Effector memory CD8-positive, alpha-beta T cell (primary cell): Measurements from ENCODE around the gene RMND5B.
A peak's percentile ranks its signal among the peaks of the same experiment; 100 is the strongest.
"Not testable (repeated sequence)": the region's sequence is repeated elsewhere in the genome, so short reads cannot be mapped to it uniquely, and the experiment has no call there.

Experiments used
- ATAC-seq: fragments of 150-1000 bp; cut with Tn5 transposase; replicated peaks from 2 replicates; pipeline ENCODE4 v1.10.0; 2021; ENCODE audit warnings: mild to moderate bottlenecking, moderate library complexity
- DNase-seq, 3 experiments: peaks; one replicate each; pipeline ENCODE4 v3.0.0; 2021
- H3K27ac Mint-ChIP-seq, 2 donors: one replicate each; pipeline ENCODE4 v1.8.0; 2022; ENCODE audit warnings: mild to moderate bottlenecking in 2 of 2, mixed read lengths in 2 of 2, moderate library complexity in 2 of 2
- H3K27me3 Mint-ChIP-seq, 2 donors: one replicate each; pipeline ENCODE4 v1.8.0; 2022; ENCODE audit warnings: mixed read lengths in 2 of 2
- H3K36me3 Mint-ChIP-seq: one replicate; pipeline ENCODE4 v1.8.0; 2022; ENCODE audit warnings: mild to moderate bottlenecking, moderate library complexity, mixed read lengths; ENCODE audit not compliant: insufficient read depth
- H3K4me1 Mint-ChIP-seq, 2 donors: one replicate each; pipeline ENCODE4 v1.8.0; 2022; ENCODE audit warnings: low read depth in 2 of 2, mixed read lengths in 2 of 2
- H3K4me3 Mint-ChIP-seq, 2 donors: one replicate each; pipeline ENCODE4 v1.8.0; 2022; ENCODE audit warnings: mild to moderate bottlenecking in 2 of 2, mixed read lengths in 2 of 2, moderate library complexity in 2 of 2
- H3K9me3 Mint-ChIP-seq, 2 donors: one replicate each; pipeline ENCODE4 v1.8.0; 2022; ENCODE audit warnings: mixed read lengths in 2 of 2
- total RNA-seq, 9 experiments: gene quantifications; one replicate each; lab custom pipeline; 2026; lab: John Stamatoyannopoulos, UW

RMND5B gene, protein sequence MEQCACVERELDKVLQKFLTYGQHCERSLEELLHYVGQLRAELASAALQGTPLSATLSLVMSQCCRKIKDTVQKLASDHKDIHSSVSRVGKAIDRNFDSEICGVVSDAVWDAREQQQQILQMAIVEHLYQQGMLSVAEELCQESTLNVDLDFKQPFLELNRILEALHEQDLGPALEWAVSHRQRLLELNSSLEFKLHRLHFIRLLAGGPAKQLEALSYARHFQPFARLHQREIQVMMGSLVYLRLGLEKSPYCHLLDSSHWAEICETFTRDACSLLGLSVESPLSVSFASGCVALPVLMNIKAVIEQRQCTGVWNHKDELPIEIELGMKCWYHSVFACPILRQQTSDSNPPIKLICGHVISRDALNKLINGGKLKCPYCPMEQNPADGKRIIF
- total RNA-seq, result 12.8 to 27.4 (median 21.1) reads per million in 9 experiments

- peak within 1 kb of the TSS; percentile 67 to 69 for H3K4me3 Mint-ChIP-seq
- peak; percentile 91 for ATAC-seq
- H3K9me3 Mint-ChIP-seq, result no peaks in the 10 kb centered on the region
- H3K36me3 Mint-ChIP-seq, result peaks cover 10% of the 10 kb centered on the region
- peaks cover 8 to 17% of the 10 kb centered on the region in 2 donors for H3K4me1 Mint-ChIP-seq
- peak; percentile 67 to 76 (median 73) for DNase-seq
- peak within 1 kb of the TSS; percentile 35 to 64 for H3K27ac Mint-ChIP-seq
- no peaks in the 10 kb centered on the region for H3K27me3 Mint-ChIP-seq
Measured at GRCh38 chr5:178130576-178131445, at the start of gene RMND5B. RMND5B (plus strand) TSS chr5:178131014; CDS start chr5:178138120, 7,106 bp downstream.

DNA sequence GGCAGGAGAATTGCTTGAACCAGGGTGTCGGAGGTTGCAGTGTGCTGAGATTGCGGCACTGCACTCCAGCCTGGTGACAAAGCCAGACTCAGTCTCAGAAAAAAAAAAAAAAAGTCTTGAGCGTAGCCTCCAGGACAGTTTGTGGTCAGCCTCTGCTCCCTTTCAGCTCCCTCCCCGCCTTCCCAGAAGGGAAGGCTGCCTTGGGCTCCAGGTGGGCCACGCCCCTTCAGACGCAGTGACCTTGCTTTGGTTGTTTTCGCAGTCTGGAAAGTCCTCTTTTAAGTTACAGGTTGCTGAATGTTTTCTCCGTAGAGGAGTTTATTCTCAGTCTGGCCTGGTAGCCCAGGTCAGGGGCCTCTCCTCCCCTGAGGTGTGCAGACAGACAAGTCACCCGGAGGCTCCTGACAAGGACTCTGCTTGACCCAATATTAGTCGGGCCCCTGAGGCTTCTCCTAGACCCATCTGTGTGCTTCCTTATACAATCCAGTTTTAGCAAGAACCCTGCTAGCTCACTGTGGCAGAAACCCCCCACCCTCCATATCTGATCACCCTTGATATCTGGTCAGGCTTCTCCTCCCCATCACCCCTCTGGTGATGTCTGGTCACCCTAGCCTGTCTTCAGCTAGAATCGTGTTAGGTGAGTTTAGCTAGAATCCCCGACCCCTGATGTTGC is 49.1 kb upstream of the RMND5B start:
- Mint-ChIP-seq H3K27me3 (peaks cover 25 to 41% of the 10 kb centered on the region in 2 donors), H3K4me3 (no peak overlapping the region), H3K9me3 (no peaks in the 10 kb centered on the region), H3K27ac (no peak overlapping the region), H3K36me3 (peaks cover 6% of the 10 kb centered on the region), H3K4me1 (no peaks in the 10 kb centered on the region)
- DNase-seq, result no peak
- ATAC-seq, result no peak

- no peaks in the 10 kb centered on the region for H3K9me3 Mint-ChIP-seq
- peaks cover 6% of the 10 kb centered on the region for H3K36me3 Mint-ChIP-seq
- peaks cover 31 to 50% of the 10 kb centered on the region in 2 donors for H3K27me3 Mint-ChIP-seq
- H3K27ac Mint-ChIP-seq, result no peak overlapping the region
- ATAC-seq (no peak), DNase-seq (no peak)
- no peak overlapping the region for H3K4me3 Mint-ChIP-seq
- no peaks in the 10 kb centered on the region for H3K4me1 Mint-ChIP-seq
Measured at GRCh38 chr5:178083922-178084321, 46.9 kb upstream of the RMND5B start.

GRCh38 chr5:178085316-178085715 is 45.5 kb upstream of the RMND5B start:
- no peaks in the 10 kb centered on the region for H3K4me1 Mint-ChIP-seq
- peaks cover 38 to 54% of the 10 kb centered on the region in 2 donors for H3K27me3 Mint-ChIP-seq
- peaks cover 6% of the 10 kb centered on the region for H3K36me3 Mint-ChIP-seq
- no peak overlapping the region for H3K27ac Mint-ChIP-seq
- DNase-seq (no peak), ATAC-seq (no peak)
- H3K4me3 Mint-ChIP-seq, result no peak overlapping the region
- H3K9me3 Mint-ChIP-seq, result no peaks in the 10 kb centered on the region

- DNase-seq (no peak), ATAC-seq (no peak)
- H3K27ac Mint-ChIP-seq, result no peak overlapping the region
Measured at GRCh38 chr5:178086266-178086665, 44.5 kb upstream of the RMND5B start.

GRCh38 chr5:178087199-178087598 is 43.6 kb upstream of the RMND5B start:
- ATAC-seq, DNase-seq, H3K9me3 Mint-ChIP-seq, H3K27ac Mint-ChIP-seq, H3K4me1 Mint-ChIP-seq, H3K36me3 Mint-ChIP-seq, H3K4me3 Mint-ChIP-seq: not testable (repeated sequence)
- peaks cover 33 to 39% of the 10 kb centered on the region in 2 donors for H3K27me3 Mint-ChIP-seq

More at GRCh38 chr5:178086266-178086665, 44.5 kb upstream of the RMND5B start:
- H3K27me3 Mint-ChIP-seq, result peaks cover 38 to 49% of the 10 kb centered on the region in 2 donors
- peaks cover 6% of the 10 kb centered on the region for H3K36me3 Mint-ChIP-seq
- H3K9me3 Mint-ChIP-seq, result no peaks in the 10 kb centered on the region
- no peak overlapping the region for H3K4me3 Mint-ChIP-seq
- H3K4me1 Mint-ChIP-seq, result no peaks in the 10 kb centered on the region

DNA sequence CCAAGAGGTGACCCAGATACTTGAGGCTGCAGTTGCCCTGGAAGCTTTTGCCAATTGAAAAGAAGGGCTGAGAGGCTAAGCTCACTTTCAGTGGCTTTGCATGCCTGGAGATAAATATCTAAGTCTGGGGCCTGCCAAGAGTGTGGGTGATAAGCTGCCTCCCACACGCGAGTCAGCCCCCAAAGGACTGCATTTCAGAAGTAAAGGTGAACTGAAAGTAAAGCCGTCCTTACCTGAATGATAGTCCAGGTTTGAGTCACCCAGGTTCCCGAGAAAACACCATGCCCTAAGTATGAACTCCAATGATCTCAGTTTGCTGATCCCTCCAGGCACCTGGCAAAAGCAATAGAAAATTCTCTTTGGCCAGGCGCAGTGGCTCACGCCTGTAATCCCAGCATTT is 40.0 kb upstream of the RMND5B start:
- H3K4me1 Mint-ChIP-seq, result peaks cover 5 to 6% of the 10 kb centered on the region in 2 donors
- H3K4me3 Mint-ChIP-seq, result no peak overlapping the region
- peaks cover 13 to 18% of the 10 kb centered on the region in 2 donors for H3K27me3 Mint-ChIP-seq
- H3K27ac Mint-ChIP-seq, result no peak overlapping the region
- H3K9me3 Mint-ChIP-seq, result no peaks in the 10 kb centered on the region
- H3K36me3 Mint-ChIP-seq, result no peaks in the 10 kb centered on the region
- no peak for ATAC-seq
- DNase-seq, result no peak

DNA sequence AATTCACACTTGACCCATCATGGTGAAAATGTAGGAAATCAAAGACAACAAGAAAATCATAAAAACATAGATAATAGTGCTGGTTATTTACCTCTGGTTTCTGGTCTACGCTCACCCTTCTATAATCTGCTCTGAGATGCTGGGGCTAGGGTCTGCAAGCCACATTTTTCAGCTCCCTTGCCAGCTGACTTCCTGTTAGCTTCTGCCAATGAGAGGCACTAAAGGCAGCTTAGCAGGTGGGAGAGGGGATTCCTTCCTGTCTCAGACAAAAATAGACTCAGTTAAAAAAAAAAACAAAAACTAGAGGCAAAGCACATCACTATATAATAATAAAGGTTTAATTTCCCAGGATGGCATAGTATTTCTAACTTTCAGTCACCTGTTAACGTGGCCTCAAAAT is 37.7 kb upstream of the RMND5B start:
- H3K4me3 Mint-ChIP-seq, result no peak overlapping the region
- H3K9me3 Mint-ChIP-seq, result no peaks in the 10 kb centered on the region
- DNase-seq (no peak), ATAC-seq (no peak)
- H3K27me3 Mint-ChIP-seq, result peaks cover 13 to 17% of the 10 kb centered on the region in 2 donors
- no peaks in the 10 kb centered on the region for H3K36me3 Mint-ChIP-seq
- peaks cover 5 to 9% of the 10 kb centered on the region in 2 donors for H3K4me1 Mint-ChIP-seq
- H3K27ac Mint-ChIP-seq, result no peak overlapping the region

- H3K27me3 Mint-ChIP-seq, result peaks cover 3 to 4% of the 10 kb centered on the region in 2 donors
- no peak overlapping the region for H3K27ac Mint-ChIP-seq
- no peaks in the 10 kb centered on the region for H3K36me3 Mint-ChIP-seq
- no peaks in the 10 kb centered on the region for H3K9me3 Mint-ChIP-seq
- H3K4me3 Mint-ChIP-seq, result no peak overlapping the region
- DNase-seq (no peak), ATAC-seq (no peak)
- peaks cover 5 to 9% of the 10 kb centered on the region in 2 donors for H3K4me1 Mint-ChIP-seq
Measured at GRCh38 chr5:178094345-178094744, 36.5 kb upstream of the RMND5B start.

GRCh38 chr5:178098685-178099084 is 32.1 kb upstream of the RMND5B start:
- H3K36me3 Mint-ChIP-seq, result no peaks in the 10 kb centered on the region
- ATAC-seq (no peak), DNase-seq (no peak)
- no peak overlapping the region for H3K27ac Mint-ChIP-seq
- H3K4me3 Mint-ChIP-seq, result no peak overlapping the region
- no peaks in the 10 kb centered on the region for H3K9me3 Mint-ChIP-seq
- no peaks in the 10 kb centered on the region for H3K27me3 Mint-ChIP-seq
- peaks cover 5 to 9% of the 10 kb centered on the region in 2 donors for H3K4me1 Mint-ChIP-seq

GRCh38 chr5:178103612-178104011 is 27.2 kb upstream of the RMND5B start:
- Mint-ChIP-seq H3K27ac (no peak overlapping the region), H3K36me3 (no peaks in the 10 kb centered on the region), H3K4me3 (no peak overlapping the region), H3K4me1 (peaks cover 0 to 2% of the 10 kb centered on the region in 2 donors), H3K9me3 (no peaks in the 10 kb centered on the region), H3K27me3 (no peaks in the 10 kb centered on the region)
- no peak for DNase-seq
- no peak for ATAC-seq

DNA sequence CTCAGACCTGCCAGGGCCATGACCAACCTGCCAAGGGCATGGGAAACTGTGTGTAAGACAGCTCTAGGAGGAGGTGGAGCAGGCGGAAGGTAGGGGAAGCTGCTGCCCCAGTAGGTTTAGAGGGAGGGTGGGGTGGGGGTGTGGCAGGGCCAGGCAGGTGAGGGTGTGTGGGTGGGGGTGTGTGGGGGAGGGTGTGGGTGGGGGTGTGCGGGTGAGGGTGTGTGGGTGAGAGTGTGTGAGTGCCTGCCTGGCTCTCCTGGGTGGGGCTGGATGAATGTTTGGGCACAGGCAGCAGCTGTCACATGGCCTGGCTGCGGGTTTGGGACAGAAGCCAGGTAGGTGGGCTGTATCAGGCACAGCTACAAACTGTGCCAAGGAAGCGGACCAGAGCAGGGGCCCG is 26.3 kb upstream of the RMND5B start:
- no peak overlapping the region for H3K4me3 Mint-ChIP-seq
- H3K27me3 Mint-ChIP-seq, result no peaks in the 10 kb centered on the region
- H3K9me3 Mint-ChIP-seq, result no peaks in the 10 kb centered on the region
- no peak overlapping the region for H3K27ac Mint-ChIP-seq
- peaks cover 0 to 2% of the 10 kb centered on the region in 2 donors for H3K4me1 Mint-ChIP-seq
- no peak for DNase-seq
- no peak for ATAC-seq
- H3K36me3 Mint-ChIP-seq, result no peaks in the 10 kb centered on the region

GRCh38 chr5:178106086-178106485 is 24.7 kb upstream of the RMND5B start:
- Mint-ChIP-seq H3K27me3 (no peaks in the 10 kb centered on the region), H3K4me1 (peaks cover 0 to 2% of the 10 kb centered on the region in 2 donors), H3K9me3 (no peaks in the 10 kb centered on the region), H3K4me3 (no peak overlapping the region), H3K27ac (no peak overlapping the region), H3K36me3 (no peaks in the 10 kb centered on the region)
- no peak for ATAC-seq
- DNase-seq, result no peak
